ENCODE results near the gene CACNG7. TPM values are rescaled to one million over a fixed set of nuclear protein-coding genes. Genes with fewer than 3 reads are reported as not detected.

The CACNG7 gene
- total RNA-seq, 2 experiments from 2014 or later: not detected

DNA sequence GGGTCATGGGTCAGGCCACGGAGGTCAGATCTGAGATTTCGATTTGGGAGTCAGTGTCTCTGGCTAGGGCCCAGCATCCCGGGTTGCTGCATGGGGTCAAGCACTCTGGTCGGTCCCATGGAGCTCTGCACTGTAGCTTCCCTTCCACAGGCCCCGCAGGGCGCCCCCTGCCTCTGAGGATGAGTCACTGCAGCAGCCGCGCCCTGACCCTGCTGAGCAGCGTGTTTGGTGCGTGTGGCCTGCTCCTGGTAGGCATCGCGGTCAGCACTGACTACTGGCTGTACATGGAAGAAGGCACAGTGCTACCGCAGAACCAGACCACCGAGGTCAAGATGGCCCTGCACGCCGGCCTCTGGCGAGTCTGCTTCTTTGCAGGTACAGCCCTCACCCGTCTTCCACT, 3.6 kb downstream of the CACNG7 start:
- DNase-seq (peak; percentile 26), ATAC-seq (no peak)
- intact Hi-C loops (cut with micrococcal nuclease): no loop called here
- Mint-ChIP-seq H3K36me3 (ENCODE audit: low read depth) (no peaks in the 10 kb centered on the region), H3K9me3 (no peaks in the 10 kb centered on the region), H3K4me1 (ENCODE audit: low read depth) (peaks cover 7% of the 10 kb centered on the region), H3K4me3 (no peak overlapping the region), H3K27me3 (peaks cover 44% of the 10 kb centered on the region), H3K27ac (no peak overlapping the region)
- ChIA-PET POLR2A (no interaction called here), CTCF (interaction anchor here (0.6 to 1.8 kb wide), 14 partner anchors 17 to 353 kb away, joined by 3 to 5 read pairs (median 3); no protein-coding TSS in a partner anchor)
- TF ChIP-seq, protein P1, sequence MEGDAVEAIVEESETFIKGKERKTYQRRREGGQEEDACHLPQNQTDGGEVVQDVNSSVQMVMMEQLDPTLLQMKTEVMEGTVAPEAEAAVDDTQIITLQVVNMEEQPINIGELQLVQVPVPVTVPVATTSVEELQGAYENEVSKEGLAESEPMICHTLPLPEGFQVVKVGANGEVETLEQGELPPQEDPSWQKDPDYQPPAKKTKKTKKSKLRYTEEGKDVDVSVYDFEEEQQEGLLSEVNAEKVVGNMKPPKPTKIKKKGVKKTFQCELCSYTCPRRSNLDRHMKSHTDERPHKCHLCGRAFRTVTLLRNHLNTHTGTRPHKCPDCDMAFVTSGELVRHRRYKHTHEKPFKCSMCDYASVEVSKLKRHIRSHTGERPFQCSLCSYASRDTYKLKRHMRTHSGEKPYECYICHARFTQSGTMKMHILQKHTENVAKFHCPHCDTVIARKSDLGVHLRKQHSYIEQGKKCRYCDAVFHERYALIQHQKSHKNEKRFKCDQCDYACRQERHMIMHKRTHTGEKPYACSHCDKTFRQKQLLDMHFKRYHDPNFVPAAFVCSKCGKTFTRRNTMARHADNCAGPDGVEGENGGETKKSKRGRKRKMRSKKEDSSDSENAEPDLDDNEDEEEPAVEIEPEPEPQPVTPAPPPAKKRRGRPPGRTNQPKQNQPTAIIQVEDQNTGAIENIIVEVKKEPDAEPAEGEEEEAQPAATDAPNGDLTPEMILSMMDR (IDR thresholded peaks at IDR 0.05): peak; percentile 48

DNA sequence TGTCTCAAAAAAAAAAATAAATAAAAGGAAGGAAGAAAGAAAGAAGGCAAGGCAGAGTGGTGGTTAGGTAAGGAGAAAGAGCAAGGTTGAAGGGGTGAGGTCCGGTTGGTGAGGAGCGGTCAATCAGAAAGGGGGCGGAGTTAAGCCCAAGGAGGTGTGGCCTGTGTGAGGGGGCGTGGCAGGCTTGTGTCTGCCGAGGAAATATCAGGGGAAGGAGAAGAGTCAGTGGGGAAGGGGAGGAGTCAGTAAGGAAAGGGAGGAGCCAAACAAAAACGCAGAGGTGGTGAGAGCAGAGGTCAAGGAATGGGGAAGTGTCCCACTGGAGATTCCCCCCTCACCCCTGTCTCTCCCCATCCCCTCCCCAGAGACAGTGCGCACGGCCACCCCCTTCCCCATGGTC, 5.9 kb downstream of the CACNG7 start:
- POLR2A ChIA-PET: no interaction called here
- H3K9me3 Mint-ChIP-seq: no peaks in the 10 kb centered on the region
- H3K27me3 Mint-ChIP-seq: peaks cover 28% of the 10 kb centered on the region
- intact Hi-C loops (cut with micrococcal nuclease): no loop called here
- H3K4me3 Mint-ChIP-seq: no peak overlapping the region
- ATAC-seq (no peak), DNase-seq (no peak)
- no peak overlapping the region for H3K27ac Mint-ChIP-seq
- TF ChIP-seq, protein P1 (IDR thresholded peaks at IDR 0.05): no peak
- CTCF ChIA-PET: interaction anchor here (1.0 to 2.5 kb wide), 2 partner anchors 7 to 109 kb away, joined by 3 to 6 read pairs; no protein-coding TSS in a partner anchor
- no peaks in the 10 kb centered on the region for H3K4me1 Mint-ChIP-seq (ENCODE audit: low read depth)
- H3K36me3 Mint-ChIP-seq (ENCODE audit: low read depth): no peaks in the 10 kb centered on the region

DNA sequence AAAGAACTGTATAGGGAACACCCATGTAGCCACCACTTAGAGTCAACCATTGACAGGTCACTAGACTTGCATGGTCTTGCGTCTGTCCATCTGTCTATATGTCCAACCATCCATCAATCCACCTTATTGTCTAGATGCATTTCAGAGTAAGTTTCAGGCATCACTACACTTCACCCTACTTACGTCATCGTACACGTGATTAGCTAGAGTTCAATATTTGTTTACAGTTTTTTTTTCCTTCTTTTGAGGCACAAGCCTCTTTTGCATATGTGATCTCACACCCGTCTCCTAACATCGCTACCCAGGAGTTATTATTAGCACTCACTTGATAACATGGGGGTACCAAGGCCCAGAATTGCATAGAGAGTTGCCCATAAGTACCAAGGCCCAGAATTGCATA, 6.9 kb downstream of the CACNG7 start:
- Mint-ChIP-seq H3K4me1 (ENCODE audit: low read depth) (no peaks in the 10 kb centered on the region), H3K4me3 (no peak overlapping the region), H3K9me3 (no peaks in the 10 kb centered on the region), H3K27ac (no peak overlapping the region), H3K27me3 (peaks cover 19% of the 10 kb centered on the region), H3K36me3 (ENCODE audit: low read depth) (no peaks in the 10 kb centered on the region)
- ChIA-PET POLR2A (no interaction called here), CTCF (interaction anchor here (1.0 to 2.5 kb wide), 2 partner anchors 8 to 108 kb away, joined by 3 to 6 read pairs; no protein-coding TSS in a partner anchor)
- ATAC-seq (no peak), DNase-seq (no peak)
- intact Hi-C loops (cut with micrococcal nuclease): no loop called here
- TF ChIP-seq, protein P1 (IDR thresholded peaks at IDR 0.05): no peak

DNA sequence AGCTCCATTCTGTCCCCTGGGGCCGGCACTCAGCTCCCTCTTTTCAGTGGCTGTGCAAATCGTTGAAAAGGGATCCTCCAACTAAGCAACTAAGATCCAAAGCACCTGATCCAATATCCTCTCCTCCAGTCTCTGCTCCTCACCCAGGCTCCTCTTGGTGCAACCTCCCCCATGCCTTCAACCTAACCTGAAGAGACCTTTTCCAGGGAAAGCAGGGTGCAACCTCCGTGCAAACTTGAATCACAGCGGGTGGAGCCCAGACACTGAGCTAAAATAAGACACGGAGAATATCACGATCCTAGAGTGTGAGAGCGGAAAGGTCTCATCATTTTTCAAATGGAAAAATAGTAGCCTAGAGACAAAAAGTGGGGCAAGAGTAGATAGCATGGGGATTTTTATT, 8.3 kb downstream of the CACNG7 start:
- DNase-seq (no peak), ATAC-seq (no peak)
- Mint-ChIP-seq H3K9me3 (no peaks in the 10 kb centered on the region), H3K27ac (no peak overlapping the region), H3K27me3 (peaks cover 9% of the 10 kb centered on the region), H3K4me3 (no peak overlapping the region), H3K4me1 (ENCODE audit: low read depth) (no peaks in the 10 kb centered on the region), H3K36me3 (ENCODE audit: low read depth) (no peaks in the 10 kb centered on the region)
- TF ChIP-seq, protein P1 (IDR thresholded peaks at IDR 0.05): no peak
- ChIA-PET CTCF (interaction anchor here (0.7 to 2.5 kb wide), 2 partner anchors 107 kb away, joined by 3 to 6 read pairs; no protein-coding TSS in a partner anchor), POLR2A (no interaction called here)
- intact Hi-C loops (cut with micrococcal nuclease): no loop called here

DNA sequence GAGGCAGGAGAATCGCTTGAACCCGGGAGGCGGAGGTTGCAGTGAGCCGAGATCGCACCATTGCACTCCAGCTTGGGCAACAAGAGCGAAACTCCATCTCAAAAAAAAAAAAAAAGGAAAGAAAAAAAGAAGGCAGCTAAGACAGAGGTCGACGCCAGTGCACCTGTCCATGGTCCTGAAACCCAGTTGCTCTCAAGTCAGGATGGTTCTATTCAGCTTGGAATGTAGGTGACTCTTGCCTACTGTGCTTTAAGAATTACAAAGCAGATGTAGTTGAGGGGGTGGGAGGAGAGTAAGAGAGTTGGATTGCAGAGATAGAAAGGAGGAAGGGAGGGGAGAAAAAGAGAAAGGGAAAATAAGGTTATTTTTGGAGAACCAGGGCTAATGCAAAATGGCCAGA, 18.7 kb downstream of the CACNG7 start:
- no peaks in the 10 kb centered on the region for H3K36me3 Mint-ChIP-seq (ENCODE audit: low read depth)
- H3K27ac Mint-ChIP-seq: no peak overlapping the region
- H3K4me1 Mint-ChIP-seq (ENCODE audit: low read depth): no peaks in the 10 kb centered on the region
- no peak overlapping the region for H3K4me3 Mint-ChIP-seq
- peaks cover 1% of the 10 kb centered on the region for H3K9me3 Mint-ChIP-seq
- TF ChIP-seq, protein P1 (IDR thresholded peaks at IDR 0.05): no peak
- H3K27me3 Mint-ChIP-seq: peaks cover 2% of the 10 kb centered on the region
- ATAC-seq (no peak), DNase-seq (peak; percentile 50)
- intact Hi-C loops (cut with micrococcal nuclease): no loop called here
- POLR2A ChIA-PET: no interaction called here
- CTCF ChIA-PET: no interaction called here

Data from activated CD8-positive, alpha-beta T cell treated with anti-CD3 and anti-CD28 coated beads for 36 hours (primary cell).